Skeletal muscle tissue (tissue), 4 donors: ENCODE measurements around the gene TEX2. TPM values are rescaled to one million over a fixed set of nuclear protein-coding genes. Genes with fewer than 3 reads are reported as not detected.

Experiments
- H3K27ac ChIP-seq: one replicate; pipeline ENCODE4 v1.7.0; 2013; ENCODE audit warnings: mild to moderate bottlenecking, low read depth, low read length, inconsistent platforms
- H3K27me3 ChIP-seq, 3 donors: one replicate each; pipeline ENCODE4 v1.7.0; 2013; ENCODE audit warnings: low read length in 3 of 3; ENCODE audit not compliant: control insufficient read depth in 3 of 3, insufficient read depth in 3 of 3
- H3K36me3 ChIP-seq, 3 donors: one replicate each; pipeline ENCODE4 v1.7.0; 2013; ENCODE audit warnings: low read length in 3 of 3; ENCODE audit not compliant: control insufficient read depth in 3 of 3, insufficient read depth in 3 of 3
- H3K4me1 ChIP-seq, 3 donors: one replicate each; pipeline ENCODE4 v1.7.0; 2013; ENCODE audit warnings: low read length in 3 of 3, mild to moderate bottlenecking in 3 of 3; ENCODE audit not compliant: control insufficient read depth in 3 of 3, insufficient read depth in 3 of 3
- H3K4me3 ChIP-seq, 3 donors: one replicate each; pipeline ENCODE4 v1.7.0; 2013; ENCODE audit warnings: low read length in 3 of 3
- H3K9ac ChIP-seq, 3 donors: one replicate each; pipeline ENCODE4 v1.7.0; 2013; ENCODE audit warnings: low read length in 3 of 3, mild to moderate bottlenecking in 3 of 3, moderate library complexity in 2 of 3, low read depth in 1 of 3
- H3K9me3 ChIP-seq, 3 donors: one replicate each; pipeline ENCODE4 v1.7.0; 2013; ENCODE audit warnings: low read length in 3 of 3; ENCODE audit not compliant: control insufficient read depth in 3 of 3
- total RNA-seq: library from RNA; depleted of rRNA; stranded (reverse); fragments of >200 nt; gene quantifications from one replicate; pipeline ENCODE4 v1.2.3, GENCODE V29; 2014
- donor health status: Osteomylitis.

TEX2 gene
- total RNA-seq, 1 donor from 2014 or later = 20.4 TPM

GRCh38 chr17:64289741-64290141 is 26.7 kb upstream of the TEX2 start:
- Histone ChIP-seq H3K27ac (no peak overlapping the region), H3K9me3 (no peaks in the 10 kb centered on the region), H3K27me3 (no peaks in the 10 kb centered on the region), H3K4me3 (no peak overlapping the region), H3K36me3 (no peaks in the 10 kb centered on the region), H3K9ac (no peak overlapping the region), H3K4me1 (no peaks in the 10 kb centered on the region)

DNA sequence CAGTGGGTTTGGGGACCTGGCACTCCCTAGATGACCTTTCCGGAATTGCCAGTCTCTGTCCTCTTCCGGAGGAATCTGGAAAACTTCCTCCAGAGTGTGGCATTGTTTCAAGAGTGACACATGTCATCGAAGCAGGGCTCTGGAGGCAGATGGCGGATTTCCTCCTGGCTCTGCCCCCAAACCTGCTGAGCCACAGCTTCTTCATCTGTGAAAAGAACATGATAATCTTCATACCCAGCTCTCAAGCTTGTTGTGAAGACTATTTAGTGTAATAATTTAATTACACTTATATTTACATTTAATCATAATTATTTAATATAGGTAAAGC is 19.7 kb upstream of the TEX2 start:
- peak overlapping the region; percentile 9 to 52 (median 29) for H3K4me3 ChIP-seq
- peak overlapping the region; percentile 25 for H3K27ac ChIP-seq
- H3K9ac ChIP-seq = peak overlapping the region in 2 of 3 donors; percentile 63 to 75
- no peaks in the 10 kb centered on the region for H3K27me3 ChIP-seq
- no peaks in the 10 kb centered on the region for H3K9me3 ChIP-seq
- H3K4me1 ChIP-seq = peaks cover 7 to 17% (median 17%) of the 10 kb centered on the region in 3 donors
- no peaks in the 10 kb centered on the region for H3K36me3 ChIP-seq

GRCh38 chr17:64281962-64282752 is 19.1 kb upstream of the TEX2 start:
- Histone ChIP-seq H3K36me3 (no peaks in the 10 kb centered on the region), H3K27ac (peak overlapping the region; percentile 25), H3K9ac (peak overlapping the region; percentile 21 to 75 (median 63)), H3K4me1 (peaks cover 12 to 23% (median 23%) of the 10 kb centered on the region in 3 donors), H3K4me3 (peak overlapping the region; percentile 9 to 52 (median 29)), H3K9me3 (no peaks in the 10 kb centered on the region), H3K27me3 (no peaks in the 10 kb centered on the region)

DNA sequence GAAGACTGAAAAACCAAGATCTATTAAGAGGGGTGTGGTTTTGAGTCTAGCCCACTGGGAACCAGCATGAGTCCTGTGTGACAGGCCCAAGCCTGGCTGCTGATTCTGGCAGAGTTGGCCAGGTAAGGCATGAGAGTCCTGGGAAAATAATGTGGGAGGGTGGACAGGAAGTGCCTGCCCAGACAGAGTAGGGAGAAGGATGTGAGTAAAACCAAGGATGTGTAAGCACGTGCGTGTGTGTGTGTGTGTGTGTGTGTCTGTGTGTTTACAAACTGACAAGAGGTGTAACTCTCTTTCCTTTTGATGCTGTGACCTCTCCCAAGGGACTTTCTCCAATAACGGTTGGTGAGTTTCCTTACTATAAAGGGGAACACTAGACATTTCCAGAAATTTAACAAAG is 15.6 kb upstream of the TEX2 start:
- no peak overlapping the region for H3K9ac ChIP-seq
- peaks cover 17 to 33% (median 29%) of the 10 kb centered on the region in 3 donors for H3K4me1 ChIP-seq
- H3K9me3 ChIP-seq = no peaks in the 10 kb centered on the region
- H3K27ac ChIP-seq = peak overlapping the region; percentile 94
- H3K27me3 ChIP-seq = no peaks in the 10 kb centered on the region
- H3K36me3 ChIP-seq = no peaks in the 10 kb centered on the region
- H3K4me3 ChIP-seq = no peak overlapping the region

DNA sequence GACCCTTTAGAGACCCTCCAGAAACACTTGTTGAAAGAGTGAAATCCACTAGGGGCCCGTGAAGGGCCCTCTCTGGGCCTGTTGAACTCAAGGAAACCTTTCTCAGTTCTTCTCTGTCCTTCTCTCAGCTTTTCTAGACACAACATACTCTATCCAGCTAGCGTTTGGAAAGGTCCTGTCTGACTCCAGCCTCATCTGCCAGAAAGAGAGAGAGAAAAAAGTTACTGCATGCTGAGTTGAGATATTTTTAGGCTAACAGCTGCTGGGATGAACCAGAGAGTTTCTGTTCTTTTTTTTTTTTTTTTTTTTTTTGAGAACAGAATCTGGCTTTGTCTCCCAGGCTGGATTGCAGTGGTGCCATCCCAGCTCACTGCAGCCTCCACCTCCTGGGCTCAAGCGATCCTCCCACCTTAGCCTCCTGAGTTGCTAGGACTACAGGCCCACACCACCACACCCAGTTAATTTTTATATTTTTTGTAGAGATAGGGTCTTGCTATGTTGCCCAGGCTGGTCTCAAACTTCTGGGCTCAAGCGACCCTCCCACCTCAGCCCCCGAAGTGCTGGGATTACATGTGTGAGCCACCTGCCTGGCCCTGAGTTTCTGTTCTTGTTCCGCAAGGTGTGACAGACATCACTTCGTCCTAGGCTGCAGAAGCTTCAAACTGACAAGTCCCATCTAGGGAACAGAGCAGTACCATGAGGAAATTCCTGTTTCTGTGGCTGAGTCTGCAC is 14.9 kb upstream of the TEX2 start:
- Histone ChIP-seq H3K27me3 (no peaks in the 10 kb centered on the region), H3K27ac (peak overlapping the region; percentile 94), H3K36me3 (no peaks in the 10 kb centered on the region), H3K4me1 (peaks cover 17 to 33% (median 29%) of the 10 kb centered on the region in 3 donors), H3K9me3 (no peaks in the 10 kb centered on the region), H3K9ac (peak overlapping the region; percentile 37 to 67 (median 57)), H3K4me3 (peak overlapping the region in 1 of 3 donors; percentile 44)

- Histone ChIP-seq H3K4me1 (peaks cover 11 to 26% (median 21%) of the 10 kb centered on the region in 3 donors), H3K4me3 (peak overlapping the region in 1 of 3 donors; percentile 27), H3K27ac (peak overlapping the region; percentile 94), H3K36me3 (no peaks in the 10 kb centered on the region), H3K9ac (peak overlapping the region in 2 of 3 donors; percentile 37 to 67), H3K27me3 (no peaks in the 10 kb centered on the region), H3K9me3 (peaks cover 0 to 1% (median 0%) of the 10 kb centered on the region in 3 donors)
Observed at GRCh38 chr17:64276961-64277505, 14.0 kb upstream of the TEX2 start.

GRCh38 chr17:64275016-64275415 is 12.0 kb upstream of the TEX2 start:
- no peak overlapping the region for H3K27ac ChIP-seq
- H3K27me3 ChIP-seq = no peaks in the 10 kb centered on the region

DNA sequence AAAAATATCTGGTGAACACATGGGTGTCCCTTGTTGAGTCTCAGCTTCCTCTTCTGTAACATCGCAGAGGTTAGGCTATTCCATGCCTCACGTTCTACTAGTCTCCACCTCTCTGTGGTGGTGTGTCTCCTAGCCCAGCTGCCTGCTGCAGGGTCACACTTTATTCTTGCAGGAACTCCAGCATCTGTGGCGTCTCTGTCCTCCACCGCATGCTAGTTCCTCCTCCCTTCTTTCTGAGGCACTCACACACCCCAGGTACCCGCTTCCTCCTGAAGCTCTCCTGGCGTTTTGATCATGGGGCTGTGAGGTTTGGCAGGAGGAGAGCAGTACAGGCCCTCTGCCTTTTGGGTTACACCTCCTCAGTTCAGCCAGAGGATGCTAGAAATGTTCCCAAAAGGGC is 9.9 kb upstream of the TEX2 start:
- Histone ChIP-seq H3K27ac (no peak overlapping the region), H3K27me3 (no peaks in the 10 kb centered on the region), H3K4me1 (peaks cover 11 to 18% (median 14%) of the 10 kb centered on the region in 3 donors), H3K9ac (no peak overlapping the region), H3K36me3 (no peaks in the 10 kb centered on the region), H3K9me3 (peaks cover 0 to 4% (median 0%) of the 10 kb centered on the region in 3 donors), H3K4me3 (no peak overlapping the region)

More at GRCh38 chr17:64275016-64275415, 12.0 kb upstream of the TEX2 start:
- H3K4me3 ChIP-seq = no peak overlapping the region
- no peaks in the 10 kb centered on the region for H3K36me3 ChIP-seq
- H3K4me1 ChIP-seq = peaks cover 11 to 25% (median 21%) of the 10 kb centered on the region in 3 donors
- H3K9ac ChIP-seq = no peak overlapping the region
- peaks cover 0 to 4% (median 0%) of the 10 kb centered on the region in 3 donors for H3K9me3 ChIP-seq

DNA sequence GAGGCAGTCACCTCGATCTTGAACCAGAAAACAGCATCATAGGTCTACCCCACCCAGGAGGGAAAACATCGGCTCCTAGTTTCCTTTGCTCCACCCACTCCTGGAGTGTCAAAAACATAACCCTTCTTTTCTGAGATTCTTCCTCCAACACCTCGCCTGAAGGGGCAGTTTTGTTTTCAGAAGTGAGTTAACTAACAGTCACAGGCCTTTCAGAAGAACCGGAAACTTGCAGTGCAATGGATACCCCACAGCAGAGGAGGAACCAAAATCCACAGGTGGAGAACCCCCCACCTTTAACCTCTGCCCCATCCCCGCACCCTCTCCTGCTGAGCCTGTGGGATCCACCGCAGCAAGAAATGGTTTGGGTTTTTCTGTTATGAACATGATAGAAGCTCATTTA is 7.8 kb upstream of the TEX2 start:
- Histone ChIP-seq H3K4me1 (no peaks in the 10 kb centered on the region), H3K4me3 (no peak overlapping the region), H3K9ac (no peak overlapping the region), H3K36me3 (no peaks in the 10 kb centered on the region), H3K27ac (no peak overlapping the region), H3K9me3 (peaks cover 0 to 4% (median 0%) of the 10 kb centered on the region in 3 donors), H3K27me3 (no peaks in the 10 kb centered on the region)
